ENCODE measurements around the gene ADORA1.

DNA sequence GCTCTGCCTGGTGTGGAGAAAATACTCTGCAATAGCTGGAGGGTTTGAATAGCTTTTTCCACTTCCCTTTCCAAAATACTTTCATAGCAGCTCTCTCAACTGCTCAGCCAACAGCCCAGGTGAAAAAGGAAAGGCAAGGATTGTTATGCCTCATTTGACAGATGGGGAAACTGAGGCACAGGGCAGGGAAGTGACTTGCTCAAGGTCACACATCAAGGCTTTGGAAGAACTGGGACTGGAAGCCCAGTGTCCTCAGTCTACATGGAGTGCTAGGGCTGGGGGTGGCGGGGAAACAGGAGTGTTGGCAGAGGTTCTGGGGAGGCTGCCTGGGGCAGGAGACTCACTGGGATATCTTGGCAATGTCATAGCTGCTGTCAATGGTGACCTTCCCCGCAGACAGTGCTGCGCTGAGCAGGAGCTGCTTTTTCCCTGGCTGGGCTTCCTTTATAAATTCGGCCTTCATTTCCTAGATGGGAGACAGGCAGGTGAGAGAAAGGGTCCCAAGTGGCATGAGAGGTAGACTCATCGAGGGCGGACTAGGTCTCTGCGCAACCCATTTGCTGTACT is 54.9 kb downstream of the ADORA1 start:
- TF ChIP-seq, protein P1, sequence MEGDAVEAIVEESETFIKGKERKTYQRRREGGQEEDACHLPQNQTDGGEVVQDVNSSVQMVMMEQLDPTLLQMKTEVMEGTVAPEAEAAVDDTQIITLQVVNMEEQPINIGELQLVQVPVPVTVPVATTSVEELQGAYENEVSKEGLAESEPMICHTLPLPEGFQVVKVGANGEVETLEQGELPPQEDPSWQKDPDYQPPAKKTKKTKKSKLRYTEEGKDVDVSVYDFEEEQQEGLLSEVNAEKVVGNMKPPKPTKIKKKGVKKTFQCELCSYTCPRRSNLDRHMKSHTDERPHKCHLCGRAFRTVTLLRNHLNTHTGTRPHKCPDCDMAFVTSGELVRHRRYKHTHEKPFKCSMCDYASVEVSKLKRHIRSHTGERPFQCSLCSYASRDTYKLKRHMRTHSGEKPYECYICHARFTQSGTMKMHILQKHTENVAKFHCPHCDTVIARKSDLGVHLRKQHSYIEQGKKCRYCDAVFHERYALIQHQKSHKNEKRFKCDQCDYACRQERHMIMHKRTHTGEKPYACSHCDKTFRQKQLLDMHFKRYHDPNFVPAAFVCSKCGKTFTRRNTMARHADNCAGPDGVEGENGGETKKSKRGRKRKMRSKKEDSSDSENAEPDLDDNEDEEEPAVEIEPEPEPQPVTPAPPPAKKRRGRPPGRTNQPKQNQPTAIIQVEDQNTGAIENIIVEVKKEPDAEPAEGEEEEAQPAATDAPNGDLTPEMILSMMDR (IDR thresholded peaks at IDR 0.05; ENCODE audit: insufficient read depth, low read length, poor library complexity, severe bottlenecking), result no peak
- TF ChIP-seq EZH2phosphoT487 (conservative IDR thresholded peaks at IDR 0.05; ENCODE audit: low read length), result no peak

Data from SU-DHL-6 (cell line).